HG02973 (cell line): Measurements from ENCODE around the gene YKT6.
A peak's percentile ranks its signal among the peaks of the same experiment; 100 is the strongest.

Source experiments
- ATAC-seq: cut with Tn5 transposase; IDR thresholded peaks from one replicate; pipeline ENCODE4 v1.9.1; 2021; ENCODE audit warnings: moderate library complexity; ENCODE audit not compliant: unreplicated experiment

The YKT6 gene

DNA sequence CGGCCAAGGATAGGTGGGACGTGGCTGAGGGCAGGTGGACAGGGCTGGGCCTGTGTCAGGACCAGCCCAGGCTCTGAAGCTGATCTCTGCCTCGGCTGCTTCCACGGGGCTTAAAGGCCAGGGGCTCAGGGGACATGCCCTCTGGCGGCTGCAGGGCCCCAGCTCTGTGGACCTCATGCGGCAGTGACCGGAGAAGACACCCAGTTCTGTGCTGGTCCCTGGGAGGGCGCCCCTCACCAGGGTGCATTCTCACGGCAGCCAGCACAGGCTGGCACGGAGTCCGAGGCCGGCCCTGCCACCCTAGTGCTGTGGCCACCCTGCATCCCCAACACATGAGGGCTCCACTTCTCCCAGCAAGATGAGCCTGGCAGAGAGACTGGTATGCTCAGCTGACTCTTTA is 30.3 kb downstream of the YKT6 start:
- no peak for ATAC-seq

DNA sequence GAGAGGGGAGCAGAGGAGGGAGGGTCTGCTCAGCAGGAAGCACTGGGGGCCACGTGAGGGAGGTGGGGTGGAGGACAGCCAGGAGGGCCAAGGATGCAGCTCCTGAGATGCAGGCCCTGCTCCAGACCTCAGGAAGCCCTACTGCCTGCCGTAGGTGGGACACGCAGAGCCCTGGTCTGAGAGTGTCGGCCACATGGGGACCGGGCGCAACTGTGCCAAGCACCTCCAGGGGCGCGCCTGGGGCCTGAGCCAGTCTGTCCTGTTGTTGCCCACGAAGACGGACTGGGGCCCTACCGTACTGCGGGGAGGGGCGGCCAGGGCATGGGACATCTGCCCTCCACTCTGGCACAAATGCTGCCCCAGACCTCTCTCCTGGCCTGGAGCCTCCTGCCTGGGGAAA is 31.6 kb downstream of the YKT6 start:
- no peak for ATAC-seq

DNA sequence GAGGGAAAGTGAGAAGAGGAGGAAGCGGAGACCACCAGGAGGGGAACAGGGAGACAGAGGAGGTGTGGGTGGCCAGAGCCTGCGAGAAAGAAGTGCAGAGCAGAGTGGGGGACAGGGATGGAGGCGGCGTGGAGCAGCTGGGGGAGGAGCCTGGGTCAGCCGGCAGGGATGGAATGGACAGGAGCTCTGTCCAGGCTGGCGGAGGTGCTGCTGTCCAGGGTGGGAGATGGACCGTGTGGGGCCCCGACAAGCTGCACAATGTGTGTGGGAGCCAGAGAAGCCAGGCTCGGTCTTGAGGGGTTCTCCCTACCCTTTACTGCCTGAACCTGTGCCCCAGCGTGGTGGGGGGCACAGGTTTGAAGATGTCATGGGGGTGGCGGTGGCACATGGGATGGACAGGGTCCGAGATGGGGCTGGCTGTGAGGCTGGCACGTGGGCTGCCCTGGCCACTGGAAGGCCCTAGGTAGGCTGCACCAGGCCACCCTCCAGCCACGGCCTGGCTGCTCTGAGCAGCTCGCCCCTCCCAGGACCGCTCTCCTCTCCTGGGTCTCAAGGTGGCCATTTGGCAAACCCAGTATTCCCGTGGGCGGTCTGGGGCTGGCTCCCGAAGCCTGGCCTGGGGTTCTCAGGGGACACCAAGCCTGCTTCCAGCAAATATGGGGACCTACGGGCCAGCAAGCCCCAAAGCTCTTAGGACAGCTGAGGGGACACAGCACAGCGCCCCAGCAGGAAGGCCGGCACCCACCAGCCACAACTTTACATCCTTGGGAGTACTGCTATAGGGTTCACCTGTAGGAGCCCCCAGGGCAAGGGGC is 32.3 kb downstream of the YKT6 start:
- no peak for ATAC-seq

DNA sequence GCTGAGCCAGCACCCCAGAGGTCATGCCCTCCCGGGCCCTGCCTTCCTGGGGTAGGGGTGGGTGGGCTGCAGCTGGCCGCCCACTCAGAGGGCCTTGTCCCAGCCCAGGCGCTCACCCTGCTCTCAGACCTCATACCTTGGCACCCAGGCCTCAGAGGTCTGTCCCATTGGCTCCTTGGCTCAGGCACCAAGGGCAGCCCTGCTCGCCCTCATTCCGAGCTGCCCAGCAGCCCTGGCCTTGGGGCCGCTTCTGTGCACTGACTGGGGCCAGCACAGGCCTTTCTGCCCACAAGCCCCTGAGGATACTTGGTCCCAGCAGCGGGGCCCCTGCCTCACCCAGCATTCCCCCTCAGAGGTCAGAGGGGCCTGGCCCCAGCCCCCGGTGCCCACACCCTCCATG is 34.3 kb downstream of the YKT6 start:
- ATAC-seq: no peak

DNA sequence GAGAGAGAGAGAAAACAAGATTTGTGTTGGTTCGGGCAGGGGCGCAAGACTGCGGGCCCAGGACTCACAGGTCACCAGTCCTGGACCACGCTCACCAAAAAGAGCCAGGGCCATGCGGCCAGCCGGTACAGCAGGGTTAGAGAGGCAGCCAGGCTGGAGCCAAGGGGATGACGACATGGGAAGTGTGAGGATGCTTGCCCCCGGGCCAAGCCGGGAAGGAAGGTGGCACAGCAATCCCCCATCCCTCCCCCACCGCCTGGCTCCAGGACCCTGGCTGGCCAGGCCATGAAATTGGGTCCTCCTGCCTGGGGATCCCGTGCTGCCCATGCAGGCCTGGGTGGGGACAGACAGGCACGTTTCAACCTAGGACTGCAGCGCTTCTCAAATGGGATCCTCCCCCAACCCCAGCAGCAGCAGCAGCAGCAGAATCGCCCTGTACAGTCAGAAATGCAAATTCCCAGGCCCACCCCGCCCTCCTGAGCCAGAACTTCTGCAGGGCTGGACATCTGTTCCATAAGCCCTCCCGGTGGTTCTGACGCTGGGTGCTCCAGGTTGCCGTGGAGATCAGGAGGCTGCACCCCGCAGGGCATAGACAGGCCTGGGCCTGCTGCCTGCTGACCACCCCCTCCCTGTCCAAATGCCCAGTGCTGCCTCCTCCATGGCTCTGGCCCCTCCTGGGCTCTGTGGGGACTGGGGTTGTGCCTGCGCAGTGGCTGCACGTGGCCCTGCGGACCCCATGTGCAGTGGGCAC is 35.0 kb downstream of the YKT6 start:
- no peak for ATAC-seq

DNA sequence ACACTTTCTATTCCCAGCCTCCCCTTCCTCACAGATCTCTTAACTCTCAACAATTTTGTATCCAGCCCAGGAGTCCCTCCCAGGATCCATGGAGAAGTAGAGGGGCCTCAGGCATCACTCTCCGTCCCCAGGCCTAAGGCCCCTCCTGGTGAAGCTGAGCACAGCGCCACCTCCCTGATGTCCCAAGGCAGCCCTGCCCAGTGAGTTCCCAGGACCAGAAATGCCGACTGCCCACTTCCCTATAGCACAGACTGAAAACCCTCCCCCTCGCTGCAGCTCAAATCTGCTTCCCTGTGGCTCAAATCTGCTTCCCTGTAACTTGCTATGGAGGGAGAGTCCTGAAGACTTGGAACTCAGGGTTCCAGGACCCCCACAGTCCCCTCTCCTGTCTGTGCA is 35.6 kb downstream of the YKT6 start:
- ATAC-seq: no peak

DNA sequence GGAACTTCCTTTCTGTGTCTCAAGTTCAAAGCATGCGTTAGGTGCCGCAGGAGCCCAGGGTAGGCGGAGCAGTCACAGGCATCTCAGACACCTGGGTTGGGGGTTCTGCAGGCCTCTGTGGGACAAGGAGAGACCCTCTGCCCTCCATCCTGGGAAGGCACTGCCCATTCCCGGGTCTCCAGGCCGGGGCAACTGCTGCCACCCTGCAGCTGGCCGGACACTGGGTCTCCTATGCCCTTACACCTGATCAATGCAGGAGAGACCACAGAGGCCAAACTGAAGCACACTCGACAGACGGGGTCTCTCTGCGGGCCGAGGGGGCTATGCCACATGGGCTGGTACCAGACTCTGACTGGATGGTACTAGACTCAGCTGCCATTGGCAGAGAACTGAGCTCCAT is 36.9 kb downstream of the YKT6 start:
- no peak for ATAC-seq

DNA sequence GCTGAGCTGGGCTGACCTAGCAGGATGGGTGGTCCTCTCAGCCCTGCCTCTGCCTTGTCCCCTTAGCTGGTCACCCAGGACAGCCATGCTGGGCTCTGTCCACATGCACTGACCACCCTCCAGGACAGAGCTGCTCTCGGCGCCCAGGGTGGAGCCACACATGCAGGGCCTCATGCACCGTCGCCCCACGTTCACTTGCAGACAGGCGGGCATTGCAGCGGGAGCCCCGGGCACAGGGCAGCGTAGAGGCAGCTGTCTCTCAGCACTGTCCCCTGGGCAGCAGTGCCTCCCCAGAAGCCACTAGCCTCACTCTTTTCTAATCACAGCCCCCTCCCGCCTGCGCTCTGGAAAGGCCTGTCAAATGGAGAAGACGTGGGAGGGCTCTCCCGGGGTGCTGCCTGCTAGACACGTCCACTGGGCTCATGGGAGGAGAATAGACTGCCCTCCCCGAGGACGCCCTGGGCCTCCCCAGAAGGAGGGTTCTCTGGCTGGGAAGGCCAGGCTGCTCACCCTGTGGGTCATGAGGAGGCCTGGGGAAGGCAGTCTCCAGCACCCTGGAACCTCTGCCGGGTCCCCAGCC is 37.4 kb downstream of the YKT6 start:
- ATAC-seq: no peak

DNA sequence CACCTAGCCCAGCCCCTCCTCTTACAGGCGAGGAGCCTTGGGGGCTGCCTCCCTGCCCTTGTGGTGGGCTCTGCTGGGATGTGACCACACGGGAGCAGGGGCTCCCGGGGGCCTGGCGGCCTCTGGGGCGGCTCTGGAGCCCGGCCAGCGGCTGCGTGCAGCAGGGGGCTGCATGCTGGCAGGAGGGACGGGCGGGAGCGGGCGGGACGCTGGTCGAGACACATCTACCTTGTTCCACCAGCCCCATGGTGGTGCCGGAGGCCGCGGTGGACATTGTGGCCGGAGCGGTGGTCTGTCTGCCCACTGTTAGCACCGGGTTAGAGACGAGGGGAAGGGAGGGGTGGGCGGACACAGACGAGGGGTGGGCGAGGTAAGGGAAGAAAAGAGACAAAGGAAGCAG is 38.6 kb downstream of the YKT6 start:
- no peak for ATAC-seq

DNA sequence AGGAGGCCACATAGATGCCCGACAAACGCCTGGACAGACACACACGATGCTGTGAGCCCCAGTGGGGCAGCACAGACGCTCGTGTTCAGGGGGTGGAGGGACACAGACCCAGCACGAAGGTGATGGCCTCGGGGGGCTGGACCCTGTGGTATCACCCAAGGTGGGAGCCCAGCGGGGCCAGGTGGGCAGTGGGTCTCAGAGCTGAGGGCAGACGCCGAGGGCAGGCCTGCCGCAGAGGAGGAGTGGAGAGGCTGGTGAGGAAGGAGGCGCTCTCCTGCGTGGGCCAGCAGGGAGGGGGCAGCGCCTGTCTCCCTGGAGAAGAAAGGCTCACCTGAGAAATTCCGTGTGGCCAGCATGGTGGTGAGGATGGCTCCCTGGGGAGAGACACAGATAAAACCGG is 39.6 kb downstream of the YKT6 start:
- no peak for ATAC-seq

DNA sequence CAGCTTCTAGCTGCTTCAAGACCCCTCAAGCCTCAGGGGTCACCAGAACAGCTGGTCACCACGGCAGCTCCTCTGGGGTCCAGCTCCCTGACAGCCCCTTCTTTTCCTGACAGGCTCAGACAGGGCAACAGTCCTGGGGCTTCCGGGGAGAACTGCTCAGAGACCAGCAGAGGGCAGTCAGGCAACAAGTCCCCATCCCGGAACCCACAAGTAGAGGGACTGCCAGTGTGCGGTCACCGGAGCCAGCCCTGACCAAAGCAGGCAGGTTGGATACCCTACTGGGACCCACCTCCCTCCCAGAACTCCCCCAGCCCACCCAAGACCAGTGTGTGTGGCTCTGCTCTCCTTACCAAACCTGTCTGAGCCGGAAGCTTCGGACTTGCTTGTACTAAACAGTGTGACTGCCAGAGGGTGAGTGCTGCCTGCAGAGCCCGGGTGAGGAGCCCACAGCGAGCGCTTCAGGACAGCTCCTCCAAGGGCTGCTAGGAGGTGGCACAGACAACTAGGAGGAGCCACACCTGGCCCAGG is 40.3 kb downstream of the YKT6 start:
- peak; percentile 75 for ATAC-seq

DNA sequence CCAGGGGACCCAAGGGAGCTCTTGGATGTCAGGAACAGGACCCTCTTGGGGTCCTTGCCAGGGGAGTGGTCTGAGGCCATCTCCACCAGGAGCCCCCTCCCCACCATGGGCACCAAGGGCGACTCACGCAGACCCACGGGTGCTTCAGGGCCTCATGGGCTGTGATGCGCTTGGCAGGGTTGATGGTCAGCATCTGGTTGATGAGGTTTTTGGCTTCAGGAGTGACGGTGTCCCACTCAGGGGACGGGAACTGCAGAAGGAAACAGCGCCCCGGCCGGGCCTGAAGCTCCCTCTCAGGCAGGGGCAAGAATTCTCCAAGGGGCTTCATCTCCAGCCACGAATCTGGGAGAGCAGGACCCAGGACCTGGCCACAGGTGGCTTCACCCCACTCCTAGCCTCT is 41.3 kb downstream of the YKT6 start:
- no peak for ATAC-seq

DNA sequence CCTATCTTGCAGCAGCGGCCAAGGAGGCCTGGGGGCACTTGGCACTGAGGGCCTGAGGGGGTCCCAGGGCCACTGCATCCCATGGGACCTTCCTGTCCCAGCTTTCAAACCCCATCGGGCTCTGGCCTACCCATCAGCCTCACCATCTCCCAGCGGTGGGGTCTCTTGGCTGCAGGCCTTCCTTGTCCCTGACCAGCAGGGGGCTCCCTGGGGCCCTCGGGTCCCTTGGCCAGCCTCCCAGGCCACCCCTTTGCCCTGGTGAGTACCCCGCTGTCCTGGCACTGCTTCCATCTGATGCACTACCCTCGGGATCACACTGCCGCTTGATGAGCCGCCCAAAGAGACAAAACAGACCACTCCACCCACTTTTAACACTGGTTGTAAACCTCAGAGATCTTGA is 43.5 kb downstream of the YKT6 start:
- no peak for ATAC-seq

DNA sequence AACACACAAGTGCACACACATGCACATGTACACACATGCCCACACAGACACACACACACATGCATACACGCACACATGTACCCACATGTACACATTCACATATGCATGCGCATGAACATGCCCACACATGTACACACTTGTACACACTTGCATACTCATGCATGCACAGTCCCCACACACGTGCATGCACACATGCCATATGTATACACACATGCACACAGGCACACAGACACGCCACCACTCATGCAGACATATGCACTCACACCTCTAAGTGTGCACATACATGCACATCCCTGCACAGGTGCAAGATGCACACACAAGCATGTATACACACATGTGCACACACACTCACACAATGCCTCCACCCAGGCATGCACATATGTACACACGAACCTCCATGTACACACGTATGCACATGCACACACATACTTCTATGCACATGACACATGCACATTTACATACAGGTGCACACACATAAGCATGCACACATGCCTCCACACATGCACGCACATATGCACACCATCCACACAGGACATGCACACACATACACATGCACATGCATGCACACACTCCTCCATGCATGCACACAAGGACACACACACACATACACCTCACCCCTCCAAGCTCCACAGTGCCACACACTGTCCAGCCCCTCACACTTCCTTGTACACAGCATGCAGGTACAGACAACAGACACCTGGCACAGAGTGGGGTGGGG is 45.8 kb downstream of the YKT6 start:
- no peak for ATAC-seq

DNA sequence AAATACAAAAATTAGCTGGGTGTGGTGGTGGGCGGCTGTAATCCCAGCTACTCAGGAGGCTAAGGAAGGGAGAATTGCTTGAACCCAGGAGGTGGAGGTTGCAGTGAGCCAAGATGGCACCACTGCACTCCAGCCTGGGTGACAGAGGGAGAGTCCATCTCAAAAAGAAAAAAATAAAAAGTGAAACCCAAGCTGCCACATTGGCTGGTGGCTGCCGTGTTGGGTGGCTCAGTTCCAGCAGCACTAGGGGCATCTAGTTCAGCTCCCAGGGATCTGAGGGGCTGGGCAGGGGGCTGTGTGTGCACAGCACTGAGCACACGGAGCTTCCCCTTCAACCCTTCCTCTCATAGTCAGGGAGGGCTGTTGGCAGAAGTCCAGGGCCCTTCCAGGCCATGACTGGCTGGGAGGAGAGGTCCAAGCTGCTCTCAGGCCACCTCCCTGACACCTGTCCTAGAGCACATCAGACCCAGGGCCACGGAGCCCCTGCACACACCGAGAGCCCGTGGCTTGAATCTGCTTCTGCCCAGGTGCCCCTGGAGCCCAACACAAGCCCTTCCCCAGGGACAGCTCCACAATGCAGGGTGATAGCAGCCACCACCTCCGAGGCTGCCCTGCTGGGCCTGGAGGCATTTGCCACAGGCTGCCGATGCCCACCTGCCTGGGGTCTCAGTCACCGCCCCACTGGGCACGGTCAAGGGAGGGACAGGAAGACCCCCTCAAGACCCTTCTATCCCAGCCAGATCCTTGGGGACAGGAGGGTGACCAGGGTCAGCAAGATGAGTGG is 47.3 kb downstream of the YKT6 start:
- no peak for ATAC-seq

DNA sequence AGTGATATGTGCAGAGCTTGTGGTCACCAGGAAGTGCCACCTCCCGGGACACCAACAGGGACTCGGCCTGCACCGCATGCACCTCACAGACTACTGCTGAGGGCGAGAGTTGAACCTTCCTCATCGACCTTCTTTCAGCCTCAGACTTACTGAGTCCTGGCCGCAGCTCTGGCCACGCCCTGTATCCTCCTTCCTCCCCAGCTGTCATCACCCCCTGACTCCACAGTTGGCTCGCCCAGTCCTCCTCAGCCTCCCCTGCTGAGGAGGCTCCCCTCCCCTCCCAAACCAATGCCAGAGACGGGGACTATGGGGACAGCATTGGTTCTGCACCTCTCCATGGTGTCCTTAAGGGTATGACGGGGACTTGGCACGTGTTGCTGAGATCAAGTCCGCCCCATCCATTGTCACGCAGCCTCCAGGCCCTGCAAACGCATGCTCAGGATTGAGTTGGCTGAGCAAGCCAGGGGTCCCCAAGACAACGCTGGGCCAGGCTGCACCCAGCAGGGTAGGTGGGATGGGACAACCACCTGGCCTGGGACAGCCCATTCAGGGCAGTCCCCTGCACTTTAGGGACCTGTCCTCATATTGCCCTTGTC is 49.0 kb downstream of the YKT6 start:
- no peak for ATAC-seq

DNA sequence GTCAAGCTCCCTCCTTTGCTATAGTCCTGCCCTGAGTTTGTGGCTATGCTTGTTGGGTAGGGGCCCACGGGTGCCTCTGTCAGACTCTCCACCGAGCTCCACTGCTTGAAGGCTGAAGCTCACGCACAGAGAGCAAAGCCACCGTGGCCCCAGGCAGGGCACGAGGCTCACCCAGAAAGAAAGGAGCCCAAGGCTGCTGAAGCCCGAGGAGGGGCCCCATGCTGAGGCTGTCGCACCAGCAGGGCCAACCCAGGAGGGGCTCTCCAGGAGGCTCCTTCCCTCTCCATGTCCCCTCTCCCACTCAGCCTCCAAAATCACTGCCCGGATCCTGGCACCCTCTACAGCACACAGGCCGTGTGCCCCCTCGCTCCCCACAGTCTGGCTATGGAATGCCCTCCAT is 50.5 kb downstream of the YKT6 start:
- ATAC-seq: no peak

DNA sequence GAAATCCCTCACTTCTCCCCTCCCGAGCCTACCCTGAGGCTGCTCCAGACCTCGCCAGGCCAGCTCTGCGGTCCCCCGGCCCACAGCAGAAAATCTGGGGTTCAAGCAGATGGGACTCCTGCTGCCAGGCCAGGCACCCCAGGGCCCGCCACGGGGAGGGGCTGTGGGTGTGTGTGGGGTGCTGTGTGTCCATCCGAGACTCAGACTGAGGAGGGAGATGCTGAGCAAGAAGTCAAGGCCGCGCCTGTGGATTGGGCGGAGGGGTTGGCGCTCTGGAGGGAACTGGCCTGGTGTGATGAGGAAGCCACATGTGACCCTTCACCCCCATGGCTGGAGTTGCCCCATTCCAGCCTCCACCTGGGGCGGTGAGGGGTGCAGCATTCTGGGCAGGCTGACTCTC is 51.1 kb downstream of the YKT6 start:
- ATAC-seq: no peak

DNA sequence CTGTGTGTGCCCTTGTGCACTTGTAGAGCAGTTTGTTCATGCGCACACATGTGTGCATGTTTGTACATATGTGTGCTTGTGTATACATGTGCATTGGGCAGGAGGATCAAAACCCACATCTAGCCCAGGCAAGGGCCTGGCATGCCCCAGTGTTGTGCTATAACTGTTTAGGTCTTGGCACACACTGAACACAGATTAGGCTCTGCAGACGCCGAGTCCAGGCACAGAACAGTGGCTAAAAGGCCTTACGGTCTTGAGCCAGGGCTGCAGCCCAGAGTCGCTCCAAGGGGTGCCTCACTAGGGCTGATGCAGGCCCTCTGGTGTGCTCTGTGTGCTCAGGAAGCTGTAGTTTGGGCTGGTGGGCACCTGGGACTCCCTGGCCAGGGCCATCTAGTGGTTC is 55.7 kb downstream of the YKT6 start:
- ATAC-seq: no peak

DNA sequence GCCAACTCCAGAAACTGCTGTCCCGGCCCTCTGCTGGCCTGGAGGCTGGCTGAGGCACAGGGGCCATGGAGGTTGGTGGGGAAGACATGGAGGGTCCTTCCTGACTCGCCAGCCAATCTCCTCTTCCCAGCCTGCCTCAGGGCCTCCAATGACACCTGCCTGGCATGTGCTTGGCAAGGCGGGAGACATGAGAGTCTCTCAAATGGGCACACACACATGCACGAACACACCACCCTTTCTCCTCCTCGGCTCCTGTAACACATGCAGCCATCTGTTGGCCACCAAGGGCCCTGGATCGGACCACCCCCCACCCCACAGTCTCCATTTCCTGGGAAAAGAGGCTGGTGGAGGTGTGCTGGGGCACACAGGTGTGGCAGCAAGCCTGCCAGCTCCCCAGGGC is 56.4 kb downstream of the YKT6 start:
- ATAC-seq: no peak
